GM12878 (cell line): ENCODE results near the gene SNRPA. TPM values are rescaled to one million over a fixed set of nuclear protein-coding genes. Genes with fewer than 3 reads are reported as not detected.
A peak's percentile ranks its signal among the peaks of the same experiment; 100 is the strongest.

Source experiments
- BACH1 ChIP-seq: fragments of 450-650 bp; IDR thresholded peaks from 2 replicates; pipeline ENCODE4 v1.6.1; 2017; ENCODE audit warnings: mild to moderate bottlenecking, borderline replicate concordance
- BHLHE40 ChIP-seq, 2 experiments: fragments of 450-650 bp in 1 of 2; IDR thresholded peaks; 2 replicates each; pipeline ENCODE4 v1.6.1; 2011 to 2017; ENCODE audit warnings: low read depth in 2 of 2, borderline replicate concordance in 1 of 2, improper control_type of control experiment in 1 of 2, low read length in 1 of 2, mild to moderate bottlenecking in 1 of 2
- CEBPZ ChIP-seq: fragments of 150-350 bp; IDR thresholded peaks from 2 replicates; pipeline ENCODE4 v1.6.1; 2016; ENCODE audit warnings: low read depth, low read length
- ETV6 ChIP-seq, 2 experiments: fragments of 450-650 bp in 1 of 2; IDR thresholded peaks in 1 of 2; conservative IDR thresholded peaks in 1 of 2; 2 replicates each; pipeline ENCODE4 v1.6.1; 2014; ENCODE audit warnings: antibody characterized with exemption in 1 of 2, borderline replicate concordance in 1 of 2, low read depth in 1 of 2, mild to moderate bottlenecking in 1 of 2, moderate library complexity in 1 of 2
- FOXM1 ChIP-seq: IDR thresholded peaks from 2 replicates; pipeline ENCODE4 v1.6.1; 2012; ENCODE audit warnings: low read depth, mild to moderate bottlenecking, inconsistent platforms, low read length, moderate library complexity
- HCFC1 ChIP-seq: fragments of 150-350 bp; IDR thresholded peaks from 2 replicates; pipeline ENCODE4 v1.6.1; 2014; ENCODE audit warnings: low read length
- HDGF ChIP-seq: fragments of 450-650 bp; IDR thresholded peaks from 2 replicates; pipeline ENCODE4 v1.6.1; 2016; ENCODE audit warnings: antibody characterized with exemption
- MEF2B ChIP-seq: fragments of 450-650 bp; IDR thresholded peaks from 2 replicates; pipeline ENCODE4 v1.6.1; 2018; ENCODE audit warnings: mild to moderate bottlenecking, moderate library complexity; ENCODE audit not compliant: partially characterized antibody, poor library complexity, severe bottlenecking
- MTA2 ChIP-seq: fragments of 450-650 bp; IDR thresholded peaks from 2 replicates; pipeline ENCODE4 v1.6.1; 2016; ENCODE audit warnings: low read depth, mild to moderate bottlenecking, moderate library complexity
- NFYB ChIP-seq: IDR thresholded peaks from 2 replicates; pipeline ENCODE4 v1.6.1; 2011; ENCODE audit warnings: low read depth, mild to moderate bottlenecking, low read length, improper control_type of control experiment, moderate library complexity; ENCODE audit not compliant: insufficient read depth
- NR2F1 ChIP-seq: fragments of 450-650 bp; conservative IDR thresholded peaks from 2 replicates; pipeline ENCODE4 v1.6.1; 2017; ENCODE audit warnings: mild to moderate bottlenecking
- NRF1 ChIP-seq: conservative IDR thresholded peaks from 2 replicates; pipeline ENCODE4 v1.6.1; 2011; ENCODE audit warnings: mild to moderate bottlenecking, low read depth, low read length, improper control_type of control experiment
- PAX5 ChIP-seq: IDR thresholded peaks from 2 replicates; pipeline ENCODE4 v1.6.1; 2011; ENCODE audit warnings: low read depth, low read length, borderline replicate concordance
- POLR2AphosphoS2 ChIP-seq: IDR thresholded peaks from 2 replicates; pipeline ENCODE4 v1.6.1; 2011; ENCODE audit warnings: low read depth, mild to moderate bottlenecking, low read length, improper control_type of control experiment, moderate library complexity
- POU2F2 ChIP-seq: IDR thresholded peaks from 3 replicates; pipeline ENCODE4 v1.6.1; 2011; ENCODE audit warnings: low read depth, mild to moderate bottlenecking, low read length, borderline replicate concordance
- RFX5 ChIP-seq: IDR thresholded peaks from 2 replicates; pipeline ENCODE4 v1.6.1; 2011; ENCODE audit warnings: low read depth, low read length, improper control_type of control experiment
- SP1 ChIP-seq: IDR thresholded peaks from one replicate; pipeline ENCODE4 v1.6.1; 2011; ENCODE audit warnings: low read depth, low read length
- STAT3 ChIP-seq: IDR thresholded peaks from 2 replicates; pipeline ENCODE4 v1.6.1; 2011; ENCODE audit warnings: low read depth, low read length, improper control_type of control experiment
- TARDBP ChIP-seq: IDR thresholded peaks from 2 replicates; pipeline ENCODE4 v1.6.1; 2016; ENCODE audit warnings: borderline replicate concordance
- USF2 ChIP-seq: IDR thresholded peaks from 2 replicates; pipeline ENCODE4 v1.6.1; 2011; ENCODE audit warnings: low read depth, low read length, improper control_type of control experiment, borderline replicate concordance
- WRNIP1 ChIP-seq: IDR thresholded peaks from 2 replicates; pipeline ENCODE4 v1.6.1; 2011; ENCODE audit warnings: low read depth, low read length, improper control_type of control experiment, borderline replicate concordance
- YY1 ChIP-seq: IDR thresholded peaks from 2 replicates; pipeline ENCODE4 v1.6.1; 2011; ENCODE audit warnings: low read depth, mild to moderate bottlenecking, low read length
- ZBED1 ChIP-seq: IDR thresholded peaks from 2 replicates; pipeline ENCODE4 v1.6.1; 2016; ENCODE audit warnings: borderline replicate concordance
- ZNF24 ChIP-seq: fragments of 450-650 bp; IDR thresholded peaks from 2 replicates; pipeline ENCODE4 v1.6.1; 2017; ENCODE audit warnings: antibody characterized with exemption, mild to moderate bottlenecking
- ZNF274 ChIP-seq: IDR thresholded peaks from one replicate; pipeline ENCODE4 v1.8.0; 2011; ENCODE audit not compliant: insufficient read length, insufficient read depth
- ZNF622 ChIP-seq: fragments of 450-650 bp; IDR thresholded peaks from 2 replicates; pipeline ENCODE4 v1.6.1; 2017; ENCODE audit warnings: mild to moderate bottlenecking, inconsistent platforms
- polyA plus RNA-seq, 11 experiments: library from polyadenylated mRNA; depleted of rRNA in 4 of 11; unstranded in 6 of 11; stranded (reverse) in 5 of 11; fragments of >200 nt; fragmentation: Nextera tagmentation in 4 of 11; fragmentation: Illumina TruSeq in 1 of 11; extraction: Ambion mirVana in 4 of 11; extraction: Trizol in 1 of 11; gene quantifications; 1 replicate in 1 of 11; 2 replicates in 10 of 11; pipeline versions ENCODE4 v1.2.1 to v1.2.3, GENCODE V29; 2011 to 2016; ENCODE audit warnings: inconsistent platforms in 2 of 11, missing spikeins in 2 of 11, low read depth in 1 of 11
- total RNA-seq, 4 experiments: library from RNA; depleted of rRNA in 3 of 4; stranded (reverse); fragments of >200 nt in 3 of 4; fragmentation: Illumina TruSeq in 1 of 4; extraction: Trizol in 1 of 4; gene quantifications; 2 replicates each; pipeline versions ENCODE4 v1.2.1 to v1.2.3, GENCODE V29; 2013 to 2021
- TF ChIP-seq, protein P1 (sequence below): fragments of 450-650 bp; IDR thresholded peaks from 2 replicates; pipeline ENCODE4 v1.6.1; 2016; ENCODE audit warnings: mild to moderate bottlenecking

Gene SNRPA
- total and polyA plus RNA-seq, 10 of the 15 experiments (the other 5 are each of a cell fraction or from before 2014, with no cell fraction given), result 14.8 to 299 (median 202) TPM

DNA sequence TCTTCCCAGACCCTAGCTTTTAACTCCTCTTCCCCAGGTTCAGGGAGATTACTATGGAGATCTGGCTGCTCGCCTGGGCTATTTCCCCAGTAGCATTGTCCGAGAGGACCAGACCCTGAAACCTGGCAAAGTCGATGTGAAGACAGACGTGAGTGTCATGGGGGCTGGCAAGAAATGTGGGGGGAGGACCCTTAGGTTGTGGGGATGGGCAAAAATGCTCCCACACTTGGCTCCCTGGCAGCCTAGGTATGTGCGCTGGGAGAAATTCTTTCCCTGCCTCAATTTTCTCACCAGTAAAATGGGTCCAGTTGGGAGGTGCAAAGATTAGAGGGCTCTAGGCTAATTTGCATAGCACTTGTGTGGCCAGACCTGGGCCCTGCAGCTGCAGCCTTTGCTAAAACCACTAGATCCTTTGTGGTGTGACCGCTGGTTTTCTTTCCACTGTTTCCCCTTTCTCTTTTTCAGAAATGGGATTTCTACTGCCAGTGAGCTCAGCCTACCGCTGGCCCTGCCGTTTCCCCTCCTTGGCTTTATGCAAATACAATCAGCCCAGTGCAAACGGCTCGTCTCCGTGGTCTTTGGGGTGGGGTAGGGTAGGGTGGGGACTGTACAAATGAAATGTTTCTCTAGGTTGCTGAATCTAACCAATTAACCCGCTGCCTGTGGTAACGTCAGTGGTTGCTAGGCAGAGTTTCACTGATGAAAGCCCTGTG lies 26.1 kb downstream of the SNRPA start (continued):
- peak in 1 of 2 experiments; percentile 83; a peak in 2 of 4 replicates for TF ChIP-seq ETV6 (conservative IDR thresholded peaks at IDR 0.05 in 1 of 2, IDR thresholded peaks at IDR 0.05 in 1 of 2; ENCODE audit: borderline replicate concordance in 1 of 2, low read depth in 1 of 2)
- peak; percentile 88 to 91 for TF ChIP-seq BHLHE40 (IDR thresholded peaks at IDR 0.05; ENCODE audit: borderline replicate concordance in 1 of 2, low read depth in 2 of 2, low read length in 1 of 2)
- TF ChIP-seq HDGF, result no peak
- TF ChIP-seq BACH1, result peak; percentile 64; the same call in 1 of the 2 replicates
- TF ChIP-seq WRNIP1, result peak; percentile 31; the same call in 1 of the 2 replicates
- no peak for TF ChIP-seq NRF1
- TF ChIP-seq ZBED1, result peak; percentile 65; the same call in 1 of the 2 replicates
- no peak for TF ChIP-seq CEBPZ
- peak; percentile 76; the same call in 1 of the 2 replicates for TF ChIP-seq FOXM1
- no peak for TF ChIP-seq STAT3
- TF ChIP-seq YY1, result peak; percentile 33; the same call in 1 of the 2 replicates
- TF ChIP-seq MEF2B, result peak; percentile 77
- TF ChIP-seq POLR2AphosphoS2, result no peak
- TF ChIP-seq, protein P1, sequence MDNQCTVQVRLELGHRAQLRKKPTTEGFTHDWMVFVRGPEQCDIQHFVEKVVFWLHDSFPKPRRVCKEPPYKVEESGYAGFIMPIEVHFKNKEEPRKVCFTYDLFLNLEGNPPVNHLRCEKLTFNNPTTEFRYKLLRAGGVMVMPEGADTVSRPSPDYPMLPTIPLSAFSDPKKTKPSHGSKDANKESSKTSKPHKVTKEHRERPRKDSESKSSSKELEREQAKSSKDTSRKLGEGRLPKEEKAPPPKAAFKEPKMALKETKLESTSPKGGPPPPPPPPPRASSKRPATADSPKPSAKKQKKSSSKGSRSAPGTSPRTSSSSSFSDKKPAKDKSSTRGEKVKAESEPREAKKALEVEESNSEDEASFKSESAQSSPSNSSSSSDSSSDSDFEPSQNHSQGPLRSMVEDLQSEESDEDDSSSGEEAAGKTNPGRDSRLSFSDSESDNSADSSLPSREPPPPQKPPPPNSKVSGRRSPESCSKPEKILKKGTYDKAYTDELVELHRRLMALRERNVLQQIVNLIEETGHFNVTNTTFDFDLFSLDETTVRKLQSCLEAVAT, result peak; percentile 99
- peak; percentile 99 for TF ChIP-seq RFX5
- TF ChIP-seq SP1, result peak; percentile 64
- no peak for TF ChIP-seq ZNF274
- no peak; the same call in 1 of the 2 replicates for TF ChIP-seq ZNF622
- TF ChIP-seq HCFC1, result no peak
- peak; percentile 91 for TF ChIP-seq MTA2
- TF ChIP-seq NFYB, result 0 out of 2 replicates have a peak, but pooled peaks have one; percentile 78
- no peak for TF ChIP-seq TARDBP
- no peak for TF ChIP-seq ZNF24
- peak; percentile 92 for TF ChIP-seq PAX5
- TF ChIP-seq POU2F2, result peak; percentile 98
- no peak for TF ChIP-seq USF2
- TF ChIP-seq NR2F1, result peak; percentile 83; the same call in 1 of the 2 replicates
